Trophoblast cell (in vitro differentiated cells and primary cell): ENCODE results near the gene RNU2-63P.
"Not testable (repeated sequence)": the region's sequence is repeated elsewhere in the genome, so short reads cannot be mapped to it uniquely, and the experiment has no call there.

Source experiments
- DNase-seq, 2 donors: peaks; one replicate each; pipeline ENCODE4 v3.0.0-alpha.2; 2016
- H2AFZ ChIP-seq: 2 replicates; pipeline ENCODE4 v1.6.1; 2013; ENCODE audit warnings: low read length, moderate library complexity, mild to moderate bottlenecking; ENCODE audit not compliant: insufficient read depth, poor library complexity
- H2AK5ac ChIP-seq: 2 replicates; pipeline ENCODE4 v1.6.1; 2013; ENCODE audit warnings: mild to moderate bottlenecking, low read length
- H2BK120ac ChIP-seq: 2 replicates; pipeline ENCODE4 v1.6.1; 2013; ENCODE audit warnings: low read length, mild to moderate bottlenecking, moderate library complexity; ENCODE audit not compliant: insufficient read depth, poor library complexity
- H2BK12ac ChIP-seq: 2 replicates; pipeline ENCODE4 v1.6.1; 2013; ENCODE audit warnings: mild to moderate bottlenecking, low read length, moderate library complexity
- H2BK5ac ChIP-seq: 2 replicates; pipeline ENCODE4 v1.6.1; 2013; ENCODE audit warnings: low read length, low read depth, moderate library complexity, mild to moderate bottlenecking; ENCODE audit not compliant: poor library complexity
- H3K14ac ChIP-seq: 2 replicates; pipeline ENCODE4 v1.6.1; 2013; ENCODE audit warnings: mild to moderate bottlenecking, low read length
- H3K18ac ChIP-seq: 2 replicates; pipeline ENCODE4 v1.6.1; 2013; ENCODE audit warnings: mild to moderate bottlenecking, low read length
- H3K23ac ChIP-seq: 2 replicates; pipeline ENCODE4 v1.6.1; 2013; ENCODE audit warnings: low read length
- H3K27ac ChIP-seq: 2 replicates; pipeline ENCODE4 v1.5.1; 2013; ENCODE audit warnings: low read depth, mild to moderate bottlenecking, inconsistent platforms, low read length, moderate library complexity
- H3K27me3 ChIP-seq: 2 replicates; pipeline ENCODE4 v1.6.1; 2013; ENCODE audit warnings: inconsistent platforms, mild to moderate bottlenecking, low read length, moderate library complexity; ENCODE audit not compliant: insufficient read depth
- H3K36me3 ChIP-seq, 2 experiments: 1 replicate in 1 of 2; 2 replicates in 1 of 2; pipeline ENCODE4 v1.6.1; 2013; ENCODE audit warnings: low read length in 2 of 2, mild to moderate bottlenecking in 2 of 2, moderate library complexity in 1 of 2; ENCODE audit not compliant: insufficient read depth in 2 of 2, control insufficient read depth in 1 of 2
- H3K4ac ChIP-seq: 2 replicates; pipeline ENCODE4 v1.6.1; 2013; ENCODE audit warnings: low read depth, mild to moderate bottlenecking, low read length, moderate library complexity
- H3K4me1 ChIP-seq, 2 experiments: 1 replicate in 1 of 2; 2 replicates in 1 of 2; pipeline ENCODE4 v1.6.1; 2013; ENCODE audit warnings: low read length in 2 of 2, mild to moderate bottlenecking in 2 of 2, moderate library complexity in 1 of 2; ENCODE audit not compliant: insufficient read depth in 2 of 2, control insufficient read depth in 1 of 2
- H3K4me2 ChIP-seq: 2 replicates; pipeline ENCODE4 v1.6.1; 2013; ENCODE audit warnings: inconsistent platforms, mild to moderate bottlenecking, low read length, moderate library complexity
- H3K4me3 ChIP-seq: 2 replicates; pipeline ENCODE4 v1.5.1; 2013; ENCODE audit warnings: mild to moderate bottlenecking, low read depth, low read length, inconsistent platforms
- H3K79me1 ChIP-seq: one replicate; pipeline ENCODE4 v1.6.1; 2013; ENCODE audit warnings: low read length
- H3K79me2 ChIP-seq: 2 replicates; pipeline ENCODE4 v1.6.1; 2013; ENCODE audit warnings: low read length, mild to moderate bottlenecking; ENCODE audit not compliant: control insufficient read depth, insufficient read depth, poor library complexity
- H3K9ac ChIP-seq: 2 replicates; pipeline ENCODE4 v1.6.1; 2013; ENCODE audit warnings: mild to moderate bottlenecking, low read length
- H3K9me3 ChIP-seq: 2 replicates; pipeline ENCODE4 v1.6.1; 2013; ENCODE audit warnings: low read depth, mild to moderate bottlenecking, control low read depth, inconsistent platforms, low read length; ENCODE audit not compliant: insufficient read depth
- H4K12ac ChIP-seq: 2 replicates; pipeline ENCODE4 v1.6.1; 2013; ENCODE audit warnings: low read depth, mild to moderate bottlenecking, low read length, moderate library complexity
- H4K8ac ChIP-seq: 2 replicates; pipeline ENCODE4 v1.6.1; 2013; ENCODE audit warnings: low read depth, mild to moderate bottlenecking, low read length, moderate library complexity
- H4K91ac ChIP-seq: one replicate; pipeline ENCODE4 v1.6.1; 2013; ENCODE audit warnings: low read depth, mild to moderate bottlenecking, low read length, moderate library complexity
- WGBS: extraction: QIAGEN DNeasy Blood & Tissue Kit; methylation state at CpG from one replicate; pipeline ENCODE4 v1.1.7; 2013; ENCODE audit warnings: missing lambda C conversion rate; ENCODE audit not compliant: insufficient read length, insufficient coverage; ENCODE audit errors: extremely low coverage; 5-methylcytosine and 5-hydroxymethylcytosine counted together

RNU2-63P gene

DNA sequence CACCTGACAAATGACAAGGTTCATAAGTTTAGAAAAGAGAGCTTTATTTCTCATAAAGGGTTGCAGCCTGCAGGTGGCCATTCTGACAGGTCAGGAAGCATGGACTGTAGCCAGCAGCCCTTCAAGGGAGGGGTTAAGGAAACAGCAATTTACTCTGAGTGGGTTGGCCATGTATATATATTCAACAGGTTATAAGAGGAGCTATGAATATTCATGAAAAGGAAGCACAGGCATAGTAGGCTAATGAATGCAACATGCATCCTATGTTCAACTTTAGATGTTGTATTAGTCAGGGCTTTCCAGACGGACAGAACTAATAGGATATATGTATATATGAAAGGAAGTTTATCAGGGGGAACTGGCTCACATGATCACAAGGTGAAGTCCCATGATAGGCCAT, 20.6 kb downstream of the RNU2-63P start:
- Histone ChIP-seq H3K27ac (no peak overlapping the region), H4K12ac (no peak overlapping the region), H3K9ac (no peak overlapping the region), H2BK5ac (no peak overlapping the region), H3K4me3 (no peak overlapping the region), H3K4me1 (no peaks in the 10 kb centered on the region), H3K27me3 (no peaks in the 10 kb centered on the region), H3K36me3 (no peaks in the 10 kb centered on the region), H2BK12ac (no peak overlapping the region), H3K4ac (no peak overlapping the region), H4K91ac (peak overlapping the region; percentile 13), H4K8ac (no peak overlapping the region), H3K9me3 (peaks cover 1% of the 10 kb centered on the region), H2AK5ac (no peak overlapping the region), H3K79me2 (no peaks in the 10 kb centered on the region), H2BK120ac (no peak overlapping the region), H3K4me2 (no peak overlapping the region), H3K79me1 (no peaks in the 10 kb centered on the region), H3K23ac (no peak overlapping the region), H3K18ac (no peak overlapping the region), H2AFZ (no peak overlapping the region), H3K14ac (no peak overlapping the region)
- WGBS, result no CpG with 5 or more reads among the region's 1 CpG
- DNase-seq, result no peak

DNA sequence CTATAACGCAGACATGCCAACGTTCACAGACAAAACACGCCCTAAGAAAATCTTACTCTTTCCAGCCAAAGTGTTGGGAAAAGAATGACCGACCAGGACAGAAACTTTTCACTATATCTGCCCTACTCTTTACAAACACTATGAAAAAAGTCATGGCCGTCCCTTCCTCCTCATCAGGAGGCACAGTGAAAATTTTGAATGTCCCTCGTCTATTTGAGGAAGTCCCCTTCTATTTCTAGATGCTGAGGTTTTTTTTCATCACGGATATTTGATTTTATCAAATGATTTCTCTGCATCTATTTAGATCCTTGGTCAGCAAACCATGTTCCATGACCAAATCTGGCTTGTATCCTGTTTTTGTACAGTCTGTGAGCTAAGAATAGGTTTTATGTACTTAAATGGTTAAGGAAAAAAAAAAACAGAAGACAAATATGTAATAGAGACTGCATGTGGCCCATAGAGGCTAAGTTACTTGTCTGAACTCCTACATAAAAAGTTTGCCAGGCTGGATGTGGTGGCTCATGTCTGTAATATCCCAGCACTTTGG, 22.0 kb downstream of the RNU2-63P start:
- not testable (repeated sequence) for H3K9ac ChIP-seq, H4K12ac ChIP-seq, H2AFZ ChIP-seq, H3K36me3 ChIP-seq, H3K9me3 ChIP-seq, H3K27me3 ChIP-seq, H3K18ac ChIP-seq, H4K8ac ChIP-seq, H3K4me2 ChIP-seq, H3K79me2 ChIP-seq, H3K14ac ChIP-seq, H3K79me1 ChIP-seq, H2BK5ac ChIP-seq, DNase-seq, H2AK5ac ChIP-seq, H3K4ac ChIP-seq, H3K4me3 ChIP-seq, H3K23ac ChIP-seq, H3K4me1 ChIP-seq
- Histone ChIP-seq H3K27ac (peak overlapping the region; percentile 10), H4K91ac (peak overlapping the region; percentile 68), H2BK120ac (peak overlapping the region; percentile 43), H2BK12ac (peak overlapping the region; percentile 64)
- WGBS, result no CpG with 5 or more reads among the region's 7 CpGs

DNA sequence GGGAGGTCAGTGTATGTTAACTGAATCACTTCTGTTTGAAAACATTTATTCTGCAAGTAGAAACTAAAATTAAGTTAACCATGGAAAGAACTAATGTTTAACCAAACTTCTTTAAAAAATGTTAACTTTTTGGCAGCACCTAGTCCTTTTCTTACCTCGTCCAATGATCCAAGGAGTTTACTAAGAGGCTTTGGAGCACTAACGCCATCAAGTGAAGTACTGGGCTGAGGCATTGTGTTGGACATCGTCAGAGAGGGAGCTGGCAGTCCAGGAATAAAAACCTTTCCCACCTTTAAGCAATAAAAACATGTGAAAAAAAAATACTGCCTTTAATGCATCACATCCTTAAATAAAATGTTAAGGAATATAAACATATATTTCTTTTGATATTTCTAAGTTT, 23.8 kb downstream of the RNU2-63P start:
- not testable (repeated sequence) for H3K79me1 ChIP-seq

DNA sequence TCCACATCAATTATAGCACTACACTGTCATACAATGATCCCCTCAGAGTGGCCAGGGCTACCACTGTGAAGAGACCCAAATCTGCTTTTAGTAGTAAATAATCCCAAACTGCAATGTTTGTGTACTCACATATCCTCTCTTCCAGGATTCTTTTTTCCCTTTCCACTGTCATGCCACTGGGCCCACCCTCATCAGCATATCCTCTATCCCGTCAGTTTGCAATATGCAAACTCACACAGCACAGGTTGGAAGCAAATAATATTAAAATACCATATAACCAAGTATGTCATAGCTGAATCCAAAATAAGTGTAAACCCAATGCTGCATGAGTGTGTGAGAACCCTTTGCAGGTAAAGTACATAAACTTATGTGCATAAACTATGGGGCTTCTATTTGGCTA, 28.9 kb downstream of the RNU2-63P start:
- not testable (repeated sequence) for H2BK120ac ChIP-seq, H3K23ac ChIP-seq, H3K79me2 ChIP-seq, H4K12ac ChIP-seq, H2BK12ac ChIP-seq, H4K91ac ChIP-seq, H3K4ac ChIP-seq, H3K14ac ChIP-seq, H3K9ac ChIP-seq, DNase-seq, H3K79me1 ChIP-seq, H3K27ac ChIP-seq, H3K36me3 ChIP-seq, H2BK5ac ChIP-seq, H2AK5ac ChIP-seq, H3K18ac ChIP-seq, H2AFZ ChIP-seq, H4K8ac ChIP-seq, H3K4me3 ChIP-seq, H3K27me3 ChIP-seq, H3K4me2 ChIP-seq, H3K4me1 ChIP-seq, H3K9me3 ChIP-seq
- WGBS, result no CpG with 5 or more reads among the region's 1 CpG

More for the DNA sequence above, 23.8 kb downstream of the RNU2-63P start:
- H3K9ac ChIP-seq, H2AFZ ChIP-seq, H3K36me3 ChIP-seq, H4K8ac ChIP-seq, H4K91ac ChIP-seq, H3K4me2 ChIP-seq, H3K27me3 ChIP-seq, H3K14ac ChIP-seq, H3K27ac ChIP-seq, H3K4ac ChIP-seq, H4K12ac ChIP-seq, H3K79me2 ChIP-seq, H3K4me3 ChIP-seq, H3K9me3 ChIP-seq, H3K23ac ChIP-seq, H3K4me1 ChIP-seq, H2BK12ac ChIP-seq, H2AK5ac ChIP-seq, DNase-seq, H3K18ac ChIP-seq, H2BK120ac ChIP-seq, H2BK5ac ChIP-seq: not testable (repeated sequence)
- WGBS, result no CpG with 5 or more reads among the region's 3 CpGs
